ENCODE data around the gene CCNI. TPM values are rescaled to one million over a fixed set of nuclear protein-coding genes. Genes with fewer than 3 reads are reported as not detected.

Gene CCNI
- total RNA-seq, 1 experiment from 2014 or later = 208 TPM

GRCh38 chr4:76998251-76998901 lies 77.4 kb downstream of the CCNI start:
- ChIA-PET RAD21 (ENCODE audit: low non-redundant PET in 1 of 2, low total read pairs in 2 of 2, uncharacterized antibody in 2 of 2, unreplicated experiment in 2 of 2) (no interaction called here), CTCF (no interaction called here), POLR2A (no interaction called here)
- H3K79me2 ChIP-seq (ENCODE audit: insufficient read depth, low read length) = 0 out of 2 replicates have a peak, but pooled peaks cover under 1% of the 10 kb centered on the region
- no peak overlapping the region for H3K9ac ChIP-seq (ENCODE audit: low read length)
- DNase-seq (ENCODE audit: low read depth, low spot score) (no peak), ATAC-seq (no peak)
- no peak overlapping the region for H3K4me2 ChIP-seq (ENCODE audit: low read length)
- H3K36me3 ChIP-seq (ENCODE audit: control insufficient read depth in 1 of 2, insufficient read depth in 2 of 2, low read length in 2 of 2) = peaks cover 3 to 7% of the 10 kb centered on the region in 2 experiments; a peak in 1 of 4 replicates
- no TSS peak for BruUV-seq (replicated peaks)
- intact Hi-C loops (cut with micrococcal nuclease) = no loop called here
- TF ChIP-seq YY1 (IDR thresholded peaks at IDR 0.05; ENCODE audit: extremely low read depth, insufficient replicate concordance, low read depth, low read length) (no peak), REST (IDR thresholded peaks at IDR 0.05; ENCODE audit: low read depth) (no peak), CEBPB (IDR thresholded peaks at IDR 0.05; ENCODE audit: low read depth) (no peak), ATF3 (IDR thresholded peaks at IDR 0.05) (no peak), MAX (IDR thresholded peaks at IDR 0.05) (no peak), ZBTB33 (IDR thresholded peaks at IDR 0.05; ENCODE audit: extremely low read depth, insufficient replicate concordance, low read length) (no peak), EGR1 (IDR thresholded peaks at IDR 0.05; ENCODE audit: low read depth) (no peak), SP1 (IDR thresholded peaks at IDR 0.05; ENCODE audit: low read depth) (no peak), ZNF274 (IDR thresholded peaks at IDR 0.05; ENCODE audit: low read depth, low read length) (no peak), POLR2A (IDR thresholded peaks at IDR 0.05; ENCODE audit: borderline replicate concordance, extremely low read depth, insufficient read depth, insufficient read length) (no peak), CTCF (IDR thresholded peaks at IDR 0.05 in 2 of 3, conservative IDR thresholded peaks at IDR 0.05 in 1 of 3; ENCODE audit: borderline replicate concordance in 1 of 3, insufficient read depth in 1 of 3, low read depth in 2 of 3, low read length in 2 of 3) (no peak), ELF1 (IDR thresholded peaks at IDR 0.05; ENCODE audit: borderline replicate concordance, low read depth) (no peak), EZH2 (IDR thresholded peaks at IDR 0.05) (no peak)
- no peak overlapping the region for H3K27ac ChIP-seq (ENCODE audit: low read depth, low read length)
- H3K9me3 ChIP-seq (ENCODE audit: control insufficient read depth in 1 of 2, insufficient read depth in 1 of 2, low read depth in 1 of 2, low read length in 2 of 2) = no peaks in the 10 kb centered on the region
- H3K4me1 ChIP-seq (ENCODE audit: control insufficient read depth in 1 of 2, insufficient read depth in 2 of 2, low read length in 2 of 2) = no peaks in the 10 kb centered on the region
- no peaks in the 10 kb centered on the region for H4K20me1 ChIP-seq (ENCODE audit: insufficient read depth)
- no peak overlapping the region for H3K4me3 ChIP-seq (replicated peaks in 1 of 2; ENCODE audit: low read depth in 1 of 2, low read length in 2 of 2)
- no peak overlapping the region for H2AFZ ChIP-seq (ENCODE audit: low read depth, low read length, poor library complexity, severe bottlenecking)
- no peaks in the 10 kb centered on the region for H3K27me3 ChIP-seq (ENCODE audit: insufficient read depth, low read length)
- no peaks in the 10 kb centered on the region for H3K9me2 ChIP-seq (ENCODE audit: insufficient read depth)
